Activated CD4-positive, alpha-beta T cell treated with anti-CD3 and anti-CD28 coated beads for 48 hours (primary cell): ENCODE measurements around the gene ABI3BP.

Experiments used
- DNase-seq: peaks from one replicate; pipeline ENCODE4 v3.0.0-alpha.2; 2020

The ABI3BP gene

DNA sequence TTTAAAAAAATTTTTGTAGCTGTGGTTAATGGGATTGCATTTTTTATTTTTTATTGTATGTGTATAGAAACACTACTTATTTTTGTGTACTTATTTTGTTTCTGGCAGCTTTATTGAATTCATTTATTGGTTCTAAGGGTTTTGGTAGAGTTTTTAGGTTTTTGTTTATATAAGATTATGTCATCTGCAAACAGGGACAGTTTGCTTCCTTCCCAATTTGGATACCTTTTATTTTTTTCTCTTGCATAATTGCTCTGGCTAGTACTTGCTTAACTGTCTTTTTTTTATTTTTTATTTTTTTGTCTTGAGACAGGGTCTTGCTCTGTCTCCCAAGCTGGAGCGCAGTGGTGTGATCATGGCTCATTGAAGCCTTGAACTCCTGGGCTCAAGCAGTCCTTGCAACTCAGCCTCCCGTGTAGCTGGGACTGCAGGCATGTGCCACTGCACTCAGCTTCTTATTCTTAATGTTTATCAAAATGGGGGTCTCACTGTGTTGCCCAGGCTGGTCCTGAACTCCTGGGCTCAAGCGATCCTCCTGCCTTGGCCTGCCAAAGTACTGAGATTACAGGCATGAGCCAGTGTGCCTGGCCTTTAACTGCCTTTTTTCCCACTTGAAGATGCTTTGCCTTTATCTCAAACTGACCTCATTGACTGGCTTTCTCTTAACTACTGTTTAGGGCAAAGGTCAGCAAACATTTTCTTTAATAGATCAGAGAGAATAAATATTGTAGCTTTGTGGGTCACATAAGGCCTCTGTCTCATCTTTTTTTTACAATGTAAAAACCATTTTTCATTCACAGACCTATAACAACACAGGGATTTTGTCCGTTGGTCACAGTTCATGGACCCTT is 275.4 kb downstream of the ABI3BP start:
- DNase-seq, result no peak

DNA sequence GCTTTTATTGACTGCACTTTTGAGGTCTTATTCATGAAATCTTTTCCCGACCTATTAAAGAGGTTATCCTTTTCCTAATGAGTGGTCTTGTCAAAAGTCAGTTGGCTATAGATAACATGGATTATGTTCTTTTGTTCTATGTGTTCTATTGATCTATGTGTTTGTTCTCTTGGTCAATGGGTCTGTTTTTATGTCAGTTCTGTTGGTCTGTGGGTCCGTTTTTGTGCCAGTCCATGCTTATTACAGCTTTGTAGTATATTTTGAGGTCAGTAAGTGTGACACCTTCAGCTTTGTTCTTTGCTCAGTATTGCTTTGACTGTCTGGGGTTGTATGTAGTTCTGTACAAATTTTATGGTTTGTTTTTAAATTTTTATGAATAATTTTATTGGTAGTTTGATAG is 276.2 kb downstream of the ABI3BP start:
- DNase-seq, result no peak

DNA sequence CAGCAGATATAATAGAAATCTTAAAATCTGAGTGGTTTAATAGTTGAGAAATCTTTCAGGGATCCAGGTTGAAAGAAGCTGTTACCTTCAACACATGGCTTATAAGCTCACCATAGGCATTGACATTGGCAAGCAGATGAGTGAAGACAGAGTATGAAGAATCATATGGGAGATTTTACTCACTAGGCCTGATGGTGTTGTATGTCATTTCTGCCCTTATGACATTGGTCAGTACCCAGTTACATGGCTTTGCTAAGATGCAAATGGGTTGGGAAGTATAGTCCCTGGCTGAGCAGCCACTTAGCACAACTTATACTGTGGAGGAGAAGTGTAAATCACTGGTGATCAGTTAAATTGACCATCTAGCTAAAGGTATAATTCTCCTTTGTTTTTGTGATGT is 278.0 kb downstream of the ABI3BP start:
- no peak for DNase-seq

DNA sequence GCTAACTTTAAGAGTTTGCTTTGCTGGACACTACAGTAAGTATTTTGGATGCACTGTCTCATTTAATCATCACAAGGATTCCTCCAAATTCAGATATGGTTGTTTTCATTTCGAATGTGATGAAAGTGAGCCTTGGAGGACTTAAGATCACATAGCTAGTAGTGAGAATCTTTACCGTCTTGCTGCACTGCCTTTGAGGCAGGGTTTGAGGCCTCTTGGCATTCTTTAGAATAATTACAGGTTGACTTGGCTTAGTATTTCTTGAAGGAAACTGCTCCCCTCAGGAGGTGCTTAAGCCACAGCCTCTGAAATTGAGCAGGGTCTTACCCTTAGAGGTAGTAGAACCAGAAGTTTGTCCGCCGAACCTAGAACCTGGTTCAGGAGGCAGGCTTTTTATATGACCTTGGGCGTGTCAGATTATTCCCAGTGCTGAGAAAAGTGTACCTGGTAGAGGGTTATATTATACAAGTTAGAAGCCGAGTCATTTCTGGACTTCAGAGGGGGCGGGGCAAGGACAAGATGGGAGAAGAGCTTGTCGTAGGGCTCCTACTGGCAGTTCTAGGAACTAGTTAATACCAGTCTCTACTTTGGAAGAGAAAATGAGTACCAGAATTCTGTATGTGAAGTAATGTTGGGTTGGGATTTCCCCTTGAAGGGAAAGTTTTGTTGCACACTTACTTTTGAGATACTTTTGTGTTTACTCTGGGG is 282.8 kb downstream of the ABI3BP start:
- peak; percentile 89 for DNase-seq

DNA sequence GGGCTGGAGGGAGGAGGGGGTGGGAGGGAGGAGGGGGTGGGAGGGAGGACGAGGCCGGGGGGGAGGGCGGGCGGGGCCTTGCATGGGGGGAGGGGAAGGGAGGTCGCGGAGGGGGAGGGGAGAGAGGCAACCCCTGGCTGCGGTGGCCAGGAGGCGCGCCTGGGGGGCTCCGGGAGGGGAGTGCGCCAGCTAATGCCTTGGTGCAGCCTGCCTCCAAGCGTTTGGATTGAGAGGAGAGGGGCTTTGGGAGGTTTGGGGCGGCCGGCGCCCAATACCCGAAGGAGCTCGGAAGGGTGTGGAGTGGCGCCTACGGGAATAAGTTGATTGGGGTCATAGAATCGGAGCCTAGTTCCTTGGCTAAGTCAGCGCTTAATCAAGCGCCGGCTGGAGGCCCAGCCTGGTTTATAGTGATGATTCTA is 283.4 kb downstream of the ABI3BP start:
- peak; percentile 35 for DNase-seq

DNA sequence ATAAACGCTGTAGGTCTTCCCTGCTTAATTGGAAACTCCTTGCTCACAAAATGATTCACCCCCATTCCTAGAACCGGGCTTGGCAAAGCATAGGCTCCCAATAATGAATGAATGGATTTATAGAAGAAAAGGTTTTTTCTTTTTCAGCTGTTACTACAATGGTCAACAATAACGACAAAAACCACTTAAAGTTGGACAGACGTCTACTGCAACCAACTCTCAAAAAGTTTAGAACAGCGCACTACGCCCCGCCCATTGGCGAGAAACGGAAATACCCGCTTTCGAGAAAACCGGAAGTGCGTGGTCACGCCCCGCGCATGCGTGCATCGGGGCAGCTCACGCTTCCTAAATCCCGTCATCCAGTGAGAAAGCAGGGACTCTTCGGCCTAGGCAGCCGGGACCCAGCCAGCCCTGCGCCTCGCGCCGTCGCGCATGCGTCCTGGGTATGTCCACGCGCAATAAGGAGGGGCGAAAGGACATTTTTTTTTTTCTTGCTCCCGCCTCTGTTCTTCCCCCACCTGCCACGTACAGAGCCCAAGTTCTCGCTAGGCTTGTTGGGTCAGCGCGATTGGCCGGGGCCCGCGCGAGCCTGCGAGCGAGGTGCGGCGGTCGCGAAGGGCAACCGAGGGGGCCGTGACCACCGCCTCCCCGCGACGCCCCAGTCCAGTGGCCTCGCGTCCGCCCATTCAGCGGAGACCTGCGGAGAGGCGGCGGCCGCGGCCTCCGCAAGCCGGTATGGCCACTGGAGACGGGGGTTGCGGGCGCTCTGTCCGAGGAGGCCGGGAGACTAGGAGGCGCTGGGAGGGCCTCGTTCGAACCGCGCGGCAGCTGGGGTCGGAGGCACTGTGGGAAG is 284.0 kb downstream of the ABI3BP start, which contains the start of gene TFG:
Gene TFG (plus strand): TSS at position 506 of the 853 bp plus-strand sequence. CDS start 4,192 bp downstream, outside the sequence.
- peak; percentile 98 for DNase-seq

DNA sequence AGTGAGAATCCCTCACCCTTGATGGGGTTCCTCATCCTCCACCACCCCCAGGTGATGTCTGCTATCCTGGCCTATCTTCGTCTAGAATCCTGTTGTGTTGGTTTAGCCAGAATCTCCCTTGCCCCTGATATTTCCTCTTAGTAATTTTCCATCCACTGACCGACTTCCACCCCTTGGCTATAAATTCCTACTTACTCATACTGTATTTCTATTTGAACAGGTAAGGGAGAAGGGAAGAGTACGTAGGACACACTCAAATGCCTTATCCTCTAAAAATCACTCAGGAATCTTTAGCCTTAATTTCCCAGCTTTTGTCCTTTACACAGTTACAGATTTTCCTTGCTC is 284.6 kb downstream of the ABI3BP start:
- no peak for DNase-seq

DNA sequence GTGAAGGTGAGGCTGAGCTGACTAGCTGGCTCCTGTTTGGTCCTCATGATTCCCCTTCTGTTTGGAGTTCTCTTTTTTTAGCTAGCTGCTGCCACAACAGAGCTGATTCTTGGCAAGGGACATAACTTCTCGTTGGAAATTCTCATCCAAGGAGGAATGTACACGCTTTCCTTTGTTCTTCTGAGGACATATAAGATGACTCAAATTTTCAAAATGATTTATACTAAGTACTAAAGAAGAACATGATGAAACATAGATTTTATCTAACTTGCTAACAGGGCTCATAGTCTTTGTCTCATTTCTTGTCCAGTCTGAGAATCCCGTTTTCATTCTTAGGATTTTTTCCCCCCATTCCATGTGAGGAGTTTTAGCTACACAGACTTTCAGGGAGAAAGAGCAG is 286.9 kb downstream of the ABI3BP start:
- no peak for DNase-seq

DNA sequence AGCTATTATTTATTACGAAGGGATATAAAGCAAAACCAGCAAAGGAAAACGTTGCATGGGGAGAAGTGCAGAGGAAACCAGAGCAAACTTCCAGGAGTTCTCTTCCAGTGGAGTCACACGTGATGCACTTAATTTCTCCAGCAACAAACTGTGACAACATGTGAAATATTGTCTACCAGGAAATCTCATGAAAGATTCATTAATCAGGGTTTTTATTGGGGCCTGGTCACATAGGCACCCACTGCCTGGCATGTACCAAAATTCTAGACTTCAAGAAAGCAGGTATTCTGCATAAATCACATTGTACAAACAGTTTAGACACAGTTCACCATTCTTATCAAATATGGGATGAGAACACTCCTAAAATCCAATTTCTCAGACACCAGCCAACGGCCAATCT is 289.4 kb downstream of the ABI3BP start:
- DNase-seq, result no peak

DNA sequence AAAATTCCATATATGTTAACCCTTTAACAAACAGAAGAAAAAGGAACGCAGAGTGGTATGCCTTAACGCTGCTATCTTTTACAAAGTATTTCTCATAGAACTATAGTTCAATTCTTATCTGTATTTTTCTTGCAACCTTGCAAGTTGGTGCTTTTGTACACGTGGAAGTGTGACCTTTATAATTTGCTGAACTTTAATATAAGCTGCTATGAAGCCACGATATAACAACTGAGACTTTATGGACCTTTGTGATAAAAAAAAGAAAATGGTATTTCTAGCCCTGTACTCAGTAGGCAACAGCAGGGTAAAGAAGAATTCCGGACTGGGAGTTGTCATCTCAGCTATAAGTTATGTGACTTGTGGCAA is 290.3 kb downstream of the ABI3BP start:
- DNase-seq, result no peak

DNA sequence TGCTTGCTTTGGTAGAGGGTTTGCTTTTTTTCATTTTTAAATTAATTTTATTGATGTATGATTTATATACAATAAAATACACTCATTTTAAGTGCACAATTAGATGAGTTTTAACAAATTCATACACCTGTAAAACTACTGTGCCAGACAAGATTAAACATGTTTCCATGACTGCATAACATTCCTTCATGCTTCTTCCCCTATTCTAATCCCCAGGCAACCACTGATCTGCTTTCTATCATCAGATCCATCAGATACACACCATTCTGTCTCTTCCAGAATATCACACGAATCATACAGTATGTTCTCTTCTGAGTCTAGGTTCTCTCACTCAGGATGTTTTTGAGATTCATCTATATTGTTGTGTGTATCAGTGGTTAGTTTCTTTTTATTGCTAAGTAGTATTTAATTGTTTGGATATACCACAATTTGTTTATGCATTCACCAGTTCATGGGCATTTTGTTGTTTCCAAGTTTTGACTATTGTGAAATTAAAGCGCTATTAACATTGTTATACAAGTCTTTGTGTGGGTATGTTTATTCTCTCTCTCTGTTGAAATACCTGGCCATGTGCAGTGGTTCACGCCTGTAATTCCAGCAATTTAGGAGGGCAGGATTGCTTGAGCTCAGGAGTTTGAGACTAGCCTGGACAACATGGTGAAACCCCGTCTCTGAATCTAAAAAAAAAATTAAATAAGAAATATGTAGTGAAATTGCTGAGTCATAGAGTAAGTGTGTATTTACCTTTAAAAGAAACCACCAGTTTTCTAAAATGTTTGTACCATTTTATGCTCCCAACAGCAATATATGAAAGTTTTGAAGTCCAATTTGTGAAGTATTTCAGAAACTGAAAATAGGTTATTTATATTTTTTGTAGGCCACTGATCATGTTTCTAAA is 290.9 kb downstream of the ABI3BP start:
- no peak for DNase-seq

DNA sequence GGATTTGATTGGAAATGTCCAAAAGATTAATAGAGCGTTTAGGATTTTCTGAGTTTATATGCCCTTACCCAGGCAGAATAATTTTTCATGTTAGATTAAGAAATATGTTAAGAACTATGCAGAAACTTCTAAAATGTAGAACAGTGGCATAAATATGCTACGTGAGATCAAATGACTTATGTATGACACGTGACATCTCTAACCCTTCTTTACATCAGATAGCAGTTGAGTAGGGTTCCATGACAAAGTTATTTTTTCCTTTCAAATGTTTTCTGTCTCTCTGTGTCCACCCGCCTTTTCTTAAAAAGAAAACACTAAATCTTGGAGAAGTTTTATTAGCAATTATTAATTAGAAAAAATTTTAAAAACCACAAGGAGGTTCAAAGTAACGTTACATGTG is 292.5 kb downstream of the ABI3BP start:
- DNase-seq, result no peak
